MM.1S (cell line): ENCODE data around the gene GPC5.

Experiments used
- EZH2 ChIP-seq: fragments of 300-600 bp; sonication (generic); optimal IDR thresholded peaks from 2 replicates; pipeline ENCODE3; 2017; ENCODE audit warnings: low read depth, mild to moderate bottlenecking, antibody characterized with exemption, low read length, mixed read lengths
- TF ChIP-seq, protein P1 (sequence below): fragments of 300-600 bp; sonication (generic); IDR thresholded peaks from 2 replicates; pipeline ENCODE4 v1.5.1; 2016; ENCODE audit warnings: antibody characterized with exemption, low read length, mixed read lengths

DNA sequence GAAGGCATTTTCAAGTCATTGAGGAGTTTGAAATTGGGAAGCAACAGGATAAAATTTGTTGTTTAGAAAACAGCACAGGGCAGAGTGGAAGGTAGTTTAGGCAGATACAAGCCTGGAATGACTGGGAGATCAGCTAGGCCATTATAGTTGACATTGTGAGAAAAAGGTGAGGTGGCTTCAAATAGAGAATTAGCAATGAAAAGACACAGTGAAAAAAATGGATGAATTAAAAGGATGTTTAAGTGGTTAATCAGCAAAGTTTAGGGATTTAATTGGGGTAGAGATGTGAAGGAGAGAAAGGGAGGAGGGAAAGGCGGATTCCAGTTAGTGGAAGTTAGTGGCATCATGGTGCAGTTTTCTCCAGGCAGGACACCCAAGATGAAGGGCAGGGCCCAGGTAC lies 1257.7 kb downstream of the GPC5 start:
- TF ChIP-seq, protein P1, sequence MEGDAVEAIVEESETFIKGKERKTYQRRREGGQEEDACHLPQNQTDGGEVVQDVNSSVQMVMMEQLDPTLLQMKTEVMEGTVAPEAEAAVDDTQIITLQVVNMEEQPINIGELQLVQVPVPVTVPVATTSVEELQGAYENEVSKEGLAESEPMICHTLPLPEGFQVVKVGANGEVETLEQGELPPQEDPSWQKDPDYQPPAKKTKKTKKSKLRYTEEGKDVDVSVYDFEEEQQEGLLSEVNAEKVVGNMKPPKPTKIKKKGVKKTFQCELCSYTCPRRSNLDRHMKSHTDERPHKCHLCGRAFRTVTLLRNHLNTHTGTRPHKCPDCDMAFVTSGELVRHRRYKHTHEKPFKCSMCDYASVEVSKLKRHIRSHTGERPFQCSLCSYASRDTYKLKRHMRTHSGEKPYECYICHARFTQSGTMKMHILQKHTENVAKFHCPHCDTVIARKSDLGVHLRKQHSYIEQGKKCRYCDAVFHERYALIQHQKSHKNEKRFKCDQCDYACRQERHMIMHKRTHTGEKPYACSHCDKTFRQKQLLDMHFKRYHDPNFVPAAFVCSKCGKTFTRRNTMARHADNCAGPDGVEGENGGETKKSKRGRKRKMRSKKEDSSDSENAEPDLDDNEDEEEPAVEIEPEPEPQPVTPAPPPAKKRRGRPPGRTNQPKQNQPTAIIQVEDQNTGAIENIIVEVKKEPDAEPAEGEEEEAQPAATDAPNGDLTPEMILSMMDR = no peak
- no peak for TF ChIP-seq EZH2
